Esophagus mucosa (tissue), 1 donor: ENCODE data around the gene CCDC137. TPM values are rescaled to one million over a fixed set of nuclear protein-coding genes. Genes with fewer than 3 reads are reported as not detected.

ENCODE experiments used
- ATAC-seq: fragments of 200-7000 bp; cut with Tn5 transposase; one replicate; pipeline ENCODE4 v1.9.1; 2020
- total RNA-seq: library from RNA; stranded (reverse); gene quantifications from one replicate; pipeline ENCODE4 v1.2.4, GENCODE V29; 2023
- donor health status: DM: yes; HTN: yes; CAD: no.

Gene CCDC137
- total RNA-seq, 1 donor from 2014 or later = 21.4 TPM

- ATAC-seq = peak; percentile 94
Measured at GRCh38 chr17:81683584-81684441, 17.3 kb downstream of the CCDC137 start, which contains the start of the genes ARL16 and HGS. Gene ARL16 (minus strand): TSS chr17:81683797. CDS start chr17:81683753, 44 bp downstream. Gene HGS (plus strand): TSS chr17:81684011. CDS start chr17:81684067, 56 bp downstream.

DNA sequence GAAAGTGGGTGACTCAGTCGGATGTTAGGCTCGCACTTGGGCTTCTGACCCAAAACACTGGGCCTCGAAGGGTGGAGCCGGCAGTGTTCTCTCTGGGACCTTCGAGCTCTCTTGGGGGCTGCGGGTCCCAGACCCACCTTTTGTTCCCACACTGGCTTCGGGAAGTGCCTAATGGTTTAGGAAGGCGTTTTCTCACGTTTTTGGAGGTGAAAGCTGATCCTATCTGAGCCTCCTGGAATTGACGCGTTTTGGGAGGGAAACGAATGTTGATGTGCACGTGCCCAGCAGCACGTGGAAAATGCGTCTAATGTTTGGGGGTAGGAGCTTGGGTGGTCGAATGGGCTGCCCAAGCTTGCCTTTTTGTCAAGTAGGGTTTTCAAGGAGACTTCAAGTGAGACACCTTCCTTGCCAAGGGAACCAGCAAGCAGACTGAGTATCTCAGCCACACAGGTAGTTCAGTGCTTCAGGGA is 17.9 kb downstream of the CCDC137 start:
- ATAC-seq = peak; percentile 46

GRCh38 chr17:81685108-81685507 is 18.6 kb downstream of the CCDC137 start:
- ATAC-seq = peak; percentile 65

DNA sequence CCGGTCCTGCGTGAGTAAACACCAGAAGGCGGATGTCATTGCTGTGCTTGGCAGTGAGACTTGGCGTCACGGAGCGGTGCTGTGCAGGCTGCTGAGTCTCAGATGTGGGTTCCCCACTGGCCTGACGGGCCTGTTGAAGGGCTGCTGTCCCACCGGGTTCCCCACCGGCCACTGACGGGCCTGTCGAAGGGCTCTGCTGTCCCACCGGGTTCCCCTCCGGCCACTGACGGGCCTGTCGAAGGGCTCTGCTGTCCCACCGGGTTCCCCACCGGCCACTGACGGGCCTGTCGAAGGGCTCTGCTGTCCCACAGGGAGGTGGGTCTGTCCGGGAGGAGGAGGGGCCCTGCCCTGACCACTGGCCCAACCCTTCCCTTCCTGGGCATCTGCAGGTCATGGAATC is 20.1 kb downstream of the CCDC137 start:
- ATAC-seq = no peak

- ATAC-seq = no peak
Measured at GRCh38 chr17:81687770-81688541, 21.4 kb downstream of the CCDC137 start.

GRCh38 chr17:81688616-81689015 is 22.1 kb downstream of the CCDC137 start:
- peak; percentile 1 for ATAC-seq

DNA sequence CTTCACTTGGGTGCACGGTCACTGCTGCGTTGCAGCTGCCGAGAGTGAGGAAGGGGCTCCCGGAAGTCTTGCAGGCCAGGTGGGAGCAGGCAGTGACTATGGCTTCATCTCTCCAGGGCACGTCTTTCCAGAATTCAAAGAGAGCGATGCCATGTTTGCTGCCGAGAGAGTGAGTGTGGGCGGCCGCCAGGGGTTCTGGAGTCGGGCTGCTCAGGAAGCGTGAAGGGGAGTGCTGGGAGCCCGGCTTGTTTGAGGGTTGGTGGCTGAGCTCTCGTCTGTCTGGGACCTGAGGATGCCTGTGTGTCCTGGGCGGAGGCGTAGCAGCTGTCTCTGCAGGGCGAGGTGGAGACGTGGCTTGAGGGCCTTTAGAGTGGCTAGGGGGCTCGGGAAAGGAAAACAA is 23.5 kb downstream of the CCDC137 start:
- no peak for ATAC-seq

- ATAC-seq = no peak
Measured at GRCh38 chr17:81690549-81690948, 24.0 kb downstream of the CCDC137 start.

GRCh38 chr17:81691196-81691595 is 24.7 kb downstream of the CCDC137 start:
- no peak for ATAC-seq

DNA sequence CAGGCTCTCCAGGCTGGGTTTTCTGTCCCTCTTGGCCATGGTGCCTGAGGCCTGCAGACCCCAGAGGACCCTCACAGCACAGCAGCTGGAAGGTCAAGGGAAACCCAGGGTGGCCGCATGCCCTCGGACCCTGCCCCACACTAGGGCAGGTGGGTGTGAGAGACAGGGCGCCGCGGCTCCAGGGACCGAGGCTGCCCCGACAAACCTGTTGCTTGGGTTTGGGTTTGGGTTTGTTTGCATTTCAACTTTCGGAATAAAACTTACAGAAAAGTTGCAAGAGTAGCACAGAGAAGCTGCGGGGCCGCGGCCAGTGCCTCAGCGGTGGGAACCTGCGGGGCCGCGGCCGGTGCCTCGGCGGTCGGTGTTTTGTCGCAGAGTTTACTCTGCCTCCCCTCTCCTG is 25.1 kb downstream of the CCDC137 start:
- ATAC-seq = no peak

DNA sequence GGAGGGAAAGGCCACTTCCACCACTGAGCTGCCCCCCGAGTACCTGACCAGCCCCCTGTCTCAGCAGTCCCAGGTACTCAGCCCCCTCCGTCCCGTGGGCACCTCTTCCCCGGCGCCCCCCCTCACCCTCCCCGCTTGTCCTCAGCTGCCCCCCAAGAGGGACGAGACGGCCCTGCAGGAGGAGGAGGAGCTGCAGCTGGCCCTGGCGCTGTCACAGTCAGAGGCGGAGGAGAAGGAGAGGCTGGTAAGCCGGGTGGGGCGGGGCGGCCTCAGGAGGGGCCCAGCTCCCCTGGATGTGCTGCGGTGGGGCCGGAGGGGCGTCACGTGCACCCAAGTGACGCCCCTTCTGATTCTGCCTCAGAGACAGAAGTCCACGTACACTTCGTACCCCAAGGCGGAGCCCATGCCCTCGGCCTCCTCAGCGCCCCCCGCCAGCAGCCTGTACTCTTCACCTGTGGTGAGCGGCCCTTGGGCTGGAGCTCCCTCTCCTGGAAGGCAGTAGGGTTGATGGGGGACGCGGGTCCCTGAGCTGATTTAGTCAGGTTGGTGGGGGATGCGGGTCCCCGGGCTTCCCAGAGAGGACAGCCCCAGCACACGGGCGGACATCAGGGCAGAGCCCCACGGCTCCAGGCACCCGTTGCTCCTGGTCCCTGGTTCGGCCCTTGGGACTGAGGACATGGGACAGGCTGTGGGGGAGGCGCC is 27.1 kb downstream of the CCDC137 start:
- no peak for ATAC-seq

DNA sequence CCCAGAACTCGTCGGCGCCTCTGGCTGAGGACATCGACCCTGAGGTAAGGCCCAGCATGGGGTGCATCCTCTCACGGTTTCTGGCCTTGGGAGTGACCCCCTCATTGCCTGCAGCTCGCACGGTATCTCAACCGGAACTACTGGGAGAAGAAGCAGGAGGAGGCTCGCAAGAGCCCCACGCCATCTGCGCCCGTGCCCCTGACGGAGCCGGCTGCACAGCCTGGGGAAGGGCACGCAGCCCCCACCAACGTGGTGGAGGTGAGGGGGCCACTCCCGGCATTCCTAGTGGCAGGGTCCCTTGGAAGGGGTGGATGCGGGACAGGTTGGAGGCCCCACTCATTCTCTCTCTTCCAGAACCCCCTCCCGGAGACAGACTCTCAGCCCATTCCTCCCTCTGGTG is 28.3 kb downstream of the CCDC137 start:
- ATAC-seq = no peak

- ATAC-seq = no peak
Measured at GRCh38 chr17:81695211-81695610, 28.7 kb downstream of the CCDC137 start.

DNA sequence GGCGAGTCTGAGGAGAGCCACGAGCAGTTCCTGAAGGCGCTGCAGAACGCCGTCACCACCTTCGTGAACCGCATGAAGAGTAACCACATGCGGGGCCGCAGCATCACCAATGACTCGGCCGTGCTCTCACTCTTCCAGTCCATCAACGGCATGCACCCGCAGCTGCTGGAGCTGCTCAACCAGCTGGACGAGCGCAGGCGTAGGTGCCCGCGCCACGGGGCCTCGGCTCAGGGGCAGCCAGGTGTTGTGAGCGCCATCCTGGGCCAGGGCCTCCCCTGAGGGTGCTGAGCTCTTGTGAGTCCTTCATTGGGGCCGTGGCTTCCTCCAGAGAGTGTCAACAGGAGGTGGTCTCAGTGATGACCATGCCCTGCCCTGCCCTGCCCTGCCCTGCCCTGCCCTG is 29.3 kb downstream of the CCDC137 start:
- peak; percentile 17 for ATAC-seq

GRCh38 chr17:81696218-81696941 is 29.8 kb downstream of the CCDC137 start:
- no peak for ATAC-seq

DNA sequence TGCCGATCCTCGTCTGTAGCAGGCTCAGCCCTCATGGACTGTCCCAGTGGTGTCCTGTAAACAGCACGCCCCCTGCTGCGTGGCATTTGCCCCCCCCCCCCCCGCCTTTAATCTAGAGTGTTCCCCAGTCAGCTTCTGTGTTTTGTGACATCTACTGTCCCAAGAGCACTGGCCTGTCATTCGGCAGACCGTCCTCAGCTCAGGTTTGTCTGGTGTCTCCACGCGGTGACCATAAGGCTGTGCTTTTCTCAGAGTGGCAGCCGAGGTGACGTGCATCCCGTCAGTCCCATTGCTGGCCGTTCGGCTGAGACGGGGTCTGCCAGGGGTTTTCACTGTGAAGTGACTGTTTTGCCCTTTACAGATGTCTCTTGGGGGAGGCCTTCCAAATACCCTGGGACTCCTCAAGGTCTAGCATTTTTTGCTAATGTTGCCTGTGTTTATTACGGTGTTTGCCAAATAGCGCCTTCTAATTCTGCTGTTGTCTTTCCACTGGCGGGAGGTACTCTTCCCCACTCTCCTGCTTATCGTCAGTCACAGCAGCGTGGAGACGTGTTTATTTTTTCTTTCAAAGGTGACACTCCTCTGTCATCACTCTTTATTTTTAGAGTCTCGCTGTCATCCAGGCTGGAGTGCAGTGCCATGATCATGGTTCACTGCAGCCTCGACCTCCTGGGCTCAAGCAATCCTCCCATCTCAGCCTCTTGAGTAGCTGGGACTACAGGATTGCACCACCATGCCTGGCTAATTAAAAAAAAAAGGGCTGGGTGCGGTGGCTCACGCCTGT is 30.9 kb downstream of the CCDC137 start:
- ATAC-seq = no peak

DNA sequence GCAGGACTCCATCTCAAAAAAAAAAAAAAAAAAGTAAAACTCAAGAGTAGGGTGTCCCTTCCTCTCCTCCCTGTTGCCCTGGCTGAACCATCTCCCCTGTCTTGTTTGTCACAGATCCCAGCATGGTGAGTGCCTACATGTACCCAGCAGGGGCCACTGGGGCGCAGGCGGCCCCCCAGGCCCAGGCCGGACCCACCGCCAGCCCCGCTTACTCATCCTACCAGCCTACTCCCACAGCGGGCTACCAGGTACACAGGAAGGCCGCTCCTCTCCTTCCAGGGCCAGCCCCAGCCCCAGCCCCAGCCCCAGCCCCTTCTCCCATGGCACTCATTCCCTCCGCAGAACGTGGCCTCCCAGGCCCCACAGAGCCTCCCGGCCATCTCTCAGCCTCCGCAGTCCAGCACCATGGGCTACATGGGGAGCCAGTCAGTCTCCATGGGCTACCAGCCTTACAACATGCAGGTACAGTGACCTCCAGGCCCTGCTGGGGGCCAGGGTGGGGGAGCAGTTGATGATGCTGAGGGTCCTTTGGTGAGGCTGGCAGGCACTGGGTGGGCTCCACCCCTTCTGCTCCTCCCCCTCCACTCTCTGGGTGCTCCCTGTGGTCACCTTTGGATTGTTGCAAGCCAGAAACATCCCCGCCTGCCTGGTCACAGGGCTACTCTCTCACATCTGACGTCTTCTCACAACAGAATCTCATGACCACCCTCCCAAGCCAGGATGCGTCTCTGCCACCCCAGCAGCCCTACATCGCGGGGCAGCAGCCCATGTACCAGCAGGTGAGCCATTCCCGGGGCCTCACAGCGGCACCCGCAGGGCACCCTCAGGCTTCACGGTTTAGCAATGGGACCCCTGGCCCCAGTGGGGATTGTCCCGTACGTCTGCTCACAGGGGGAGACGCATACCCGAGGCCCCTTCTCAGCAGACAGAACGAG is 34.1 kb downstream of the CCDC137 start:
- ATAC-seq = no peak

DNA sequence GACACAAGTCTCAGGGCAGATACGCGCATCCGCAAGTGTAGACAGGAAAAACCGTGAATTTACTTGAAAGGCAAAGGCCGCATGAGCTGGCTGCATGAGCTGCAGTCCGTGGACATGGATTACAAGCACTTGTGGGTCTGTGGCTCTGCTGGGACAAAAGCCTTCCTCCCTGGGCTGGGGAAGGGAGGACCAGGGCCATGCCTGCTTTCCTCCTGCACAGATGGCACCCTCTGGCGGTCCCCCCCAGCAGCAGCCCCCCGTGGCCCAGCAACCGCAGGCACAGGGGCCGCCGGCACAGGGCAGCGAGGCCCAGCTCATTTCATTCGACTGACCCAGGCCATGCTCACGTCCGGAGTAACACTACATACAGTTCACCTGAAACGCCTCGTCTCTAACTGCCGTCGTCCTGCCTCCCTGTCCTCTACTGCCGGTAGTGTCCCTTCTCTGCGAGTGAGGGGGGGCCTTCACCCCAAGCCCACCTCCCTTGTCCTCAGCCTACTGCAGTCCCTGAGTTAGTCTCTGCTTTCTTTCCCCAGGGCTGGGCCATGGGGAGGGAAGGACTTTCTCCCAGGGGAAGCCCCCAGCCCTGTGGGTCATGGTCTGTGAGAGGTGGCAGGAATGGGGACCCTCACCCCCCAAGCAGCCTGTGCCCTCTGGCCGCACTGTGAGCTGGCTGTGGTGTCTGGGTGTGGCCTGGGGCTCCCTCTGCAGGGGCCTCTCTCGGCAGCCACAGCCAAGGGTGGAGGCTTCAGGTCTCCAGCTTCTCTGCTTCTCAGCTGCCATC is 34.9 kb downstream of the CCDC137 start:
- peak; percentile 2 for ATAC-seq
